Measurements from ENCODE around the gene FKBP9.
A peak's percentile ranks its signal among the peaks of the same experiment; 100 is the strongest.

Gene FKBP9

GRCh38 chr7:33043501-33044400 is 86.5 kb downstream of the FKBP9 start:
- H4K20me1 ChIP-seq (ENCODE audit: control insufficient read depth, insufficient read depth, low read depth, low read length) = peaks cover 43% of the 10 kb centered on the region
- H3K9me3 ChIP-seq (ENCODE audit: control insufficient read depth, insufficient read depth, low read length) = no peaks in the 10 kb centered on the region
- H3K27me3 ChIP-seq (ENCODE audit: control insufficient read depth, low read length) = no peaks in the 10 kb centered on the region
- no peak overlapping the region for H3K27ac ChIP-seq (ENCODE audit: low read depth, low read length)
- peak overlapping the region; percentile 18; the same call in 1 of the 2 replicates for H3K4me2 ChIP-seq (ENCODE audit: low read length)
- peaks cover 95% of the 10 kb centered on the region for H3K4me1 ChIP-seq (ENCODE audit: control insufficient read depth, low read length)
- no peaks in the 10 kb centered on the region for H3K9me2 ChIP-seq (replicated peaks; ENCODE audit: control insufficient read depth, low read length)
- peaks cover 99% of the 10 kb centered on the region for H3K79me2 ChIP-seq (ENCODE audit: control insufficient read depth, low read length)
- peaks cover 39% of the 10 kb centered on the region for H3F3A ChIP-seq (ENCODE audit: control insufficient read depth, insufficient read depth)
- TF ChIP-seq CTCF (IDR thresholded peaks at IDR 0.05; ENCODE audit: low read depth, low read length, poor library complexity, severe bottlenecking) = no peak
- TF ChIP-seq EZH2phosphoT487 (IDR thresholded peaks at IDR 0.05; ENCODE audit: borderline replicate concordance, low read length) = no peak
- peaks cover 9% of the 10 kb centered on the region; the same call in 1 of the 2 replicates for H3K36me3 ChIP-seq (ENCODE audit: control insufficient read depth, low read length)
- H3K4me3 ChIP-seq (ENCODE audit: low read length) = no peak overlapping the region

GRCh38 chr7:33044401-33044718 is 87.1 kb downstream of the FKBP9 start:
- Histone ChIP-seq H3K27ac (ENCODE audit: low read depth, low read length) (no peak overlapping the region), H3K4me3 (ENCODE audit: low read length) (no peak overlapping the region), H3F3A (ENCODE audit: control insufficient read depth, insufficient read depth) (peaks cover 39% of the 10 kb centered on the region), H3K36me3 (ENCODE audit: control insufficient read depth, low read length) (peaks cover 8% of the 10 kb centered on the region; the same call in 1 of the 2 replicates), H3K9me2 (replicated peaks; ENCODE audit: control insufficient read depth, low read length) (no peaks in the 10 kb centered on the region), H3K27me3 (ENCODE audit: control insufficient read depth, low read length) (no peaks in the 10 kb centered on the region), H3K4me2 (ENCODE audit: low read length) (peak overlapping the region; percentile 45; the same call in 1 of the 2 replicates), H3K4me1 (ENCODE audit: control insufficient read depth, low read length) (peaks cover 94% of the 10 kb centered on the region), H3K79me2 (ENCODE audit: control insufficient read depth, low read length) (peaks cover 99% of the 10 kb centered on the region), H3K9me3 (ENCODE audit: control insufficient read depth, insufficient read depth, low read length) (no peaks in the 10 kb centered on the region), H4K20me1 (ENCODE audit: control insufficient read depth, insufficient read depth, low read depth, low read length) (peaks cover 41% of the 10 kb centered on the region)
- TF ChIP-seq CTCF (IDR thresholded peaks at IDR 0.05; ENCODE audit: low read depth, low read length, poor library complexity, severe bottlenecking) (no peak), EZH2phosphoT487 (IDR thresholded peaks at IDR 0.05; ENCODE audit: borderline replicate concordance, low read length) (no peak)

GRCh38 chr7:33044986-33045385 is 87.7 kb downstream of the FKBP9 start:
- Histone ChIP-seq H3K36me3 (ENCODE audit: control insufficient read depth, low read length) (peaks cover 8% of the 10 kb centered on the region; the same call in 1 of the 2 replicates), H3K9me3 (ENCODE audit: control insufficient read depth, insufficient read depth, low read length) (no peaks in the 10 kb centered on the region), H3F3A (ENCODE audit: control insufficient read depth, insufficient read depth) (peaks cover 39% of the 10 kb centered on the region), H3K79me2 (ENCODE audit: control insufficient read depth, low read length) (peaks cover 99% of the 10 kb centered on the region), H3K27ac (ENCODE audit: low read depth, low read length) (no peak overlapping the region), H3K4me1 (ENCODE audit: control insufficient read depth, low read length) (peaks cover 94% of the 10 kb centered on the region), H3K4me3 (ENCODE audit: low read length) (peak overlapping the region; percentile 14; the same call in 1 of the 2 replicates), H4K20me1 (ENCODE audit: control insufficient read depth, insufficient read depth, low read depth, low read length) (peaks cover 39% of the 10 kb centered on the region), H3K9me2 (replicated peaks; ENCODE audit: control insufficient read depth, low read length) (no peaks in the 10 kb centered on the region), H3K4me2 (ENCODE audit: low read length) (peak overlapping the region; percentile 45), H3K27me3 (ENCODE audit: control insufficient read depth, low read length) (no peaks in the 10 kb centered on the region)
- TF ChIP-seq EZH2phosphoT487 (IDR thresholded peaks at IDR 0.05; ENCODE audit: borderline replicate concordance, low read length) = no peak
- TF ChIP-seq CTCF (IDR thresholded peaks at IDR 0.05; ENCODE audit: low read depth, low read length, poor library complexity, severe bottlenecking) = no peak

Measured in DOHH2 (cell line).